MV-4-11 (cell line): ENCODE measurements around the gene PRPSAP1.

Experiments
- DNase-seq: peaks from one replicate; lab custom pipeline; 2025; lab: John Stamatoyannopoulos, UW

Gene PRPSAP1

DNA sequence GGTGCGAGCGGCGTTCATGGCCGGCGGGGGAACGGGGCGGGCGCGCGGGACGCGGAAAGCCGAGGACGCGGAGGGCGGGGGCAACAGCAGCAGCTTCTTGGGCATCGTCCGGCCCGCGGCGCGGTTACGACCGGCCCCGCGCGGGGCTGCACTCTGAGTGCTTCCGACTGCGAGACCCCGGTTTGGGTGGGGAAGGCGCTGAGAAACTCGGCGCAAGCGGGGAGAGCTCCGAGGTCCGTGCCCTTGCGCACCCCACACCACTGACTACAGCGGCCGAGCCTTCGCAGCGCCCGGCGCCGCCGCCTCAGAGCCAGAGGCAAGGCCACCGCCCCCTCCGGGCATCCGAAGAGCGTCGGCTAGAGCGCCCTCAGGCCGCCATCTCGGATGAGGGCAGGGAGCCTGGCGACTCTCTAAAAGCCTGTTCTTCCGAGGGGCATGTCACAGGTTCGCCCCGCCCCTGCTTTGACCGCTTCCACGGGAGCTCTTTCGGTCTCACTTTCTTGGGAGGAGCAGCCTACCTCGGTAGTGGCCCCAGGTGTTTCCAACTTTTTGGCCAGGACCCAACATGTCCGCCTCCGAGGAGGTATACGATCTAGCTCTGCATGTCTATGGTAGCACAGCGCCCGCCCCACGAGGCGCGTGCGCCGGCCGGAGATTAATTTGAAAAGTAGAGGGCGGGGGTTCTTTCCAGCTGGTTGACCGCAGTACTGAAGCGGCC lies at the start of gene PRPSAP1:
Gene PRPSAP1, minus strand, starts transcription at position 318 of the 718 bp plus-strand sequence. Its CDS starts 213 bp downstream, at position 105.
- DNase-seq: peak; percentile 83

DNA sequence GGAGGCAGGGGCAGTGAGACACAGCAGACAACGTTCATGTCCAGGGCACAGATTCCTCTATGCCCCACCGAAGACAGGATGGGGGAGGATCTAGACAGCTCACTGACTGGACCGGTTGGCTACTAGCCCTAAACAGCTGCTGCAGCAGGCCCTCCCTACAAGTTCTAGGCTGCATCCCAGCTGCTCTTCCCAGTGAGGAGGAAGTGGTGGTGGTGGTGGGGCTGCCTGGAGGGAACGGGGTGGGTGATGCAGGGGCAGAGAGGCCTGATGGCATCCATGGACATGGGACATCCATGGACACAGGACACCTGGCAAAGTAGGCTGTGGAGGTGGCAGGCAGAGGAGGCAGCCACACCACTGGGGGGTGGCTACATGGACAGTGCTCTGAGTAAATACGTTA lies 49.0 kb upstream of the PRPSAP1 start:
- DNase-seq: no peak

DNA sequence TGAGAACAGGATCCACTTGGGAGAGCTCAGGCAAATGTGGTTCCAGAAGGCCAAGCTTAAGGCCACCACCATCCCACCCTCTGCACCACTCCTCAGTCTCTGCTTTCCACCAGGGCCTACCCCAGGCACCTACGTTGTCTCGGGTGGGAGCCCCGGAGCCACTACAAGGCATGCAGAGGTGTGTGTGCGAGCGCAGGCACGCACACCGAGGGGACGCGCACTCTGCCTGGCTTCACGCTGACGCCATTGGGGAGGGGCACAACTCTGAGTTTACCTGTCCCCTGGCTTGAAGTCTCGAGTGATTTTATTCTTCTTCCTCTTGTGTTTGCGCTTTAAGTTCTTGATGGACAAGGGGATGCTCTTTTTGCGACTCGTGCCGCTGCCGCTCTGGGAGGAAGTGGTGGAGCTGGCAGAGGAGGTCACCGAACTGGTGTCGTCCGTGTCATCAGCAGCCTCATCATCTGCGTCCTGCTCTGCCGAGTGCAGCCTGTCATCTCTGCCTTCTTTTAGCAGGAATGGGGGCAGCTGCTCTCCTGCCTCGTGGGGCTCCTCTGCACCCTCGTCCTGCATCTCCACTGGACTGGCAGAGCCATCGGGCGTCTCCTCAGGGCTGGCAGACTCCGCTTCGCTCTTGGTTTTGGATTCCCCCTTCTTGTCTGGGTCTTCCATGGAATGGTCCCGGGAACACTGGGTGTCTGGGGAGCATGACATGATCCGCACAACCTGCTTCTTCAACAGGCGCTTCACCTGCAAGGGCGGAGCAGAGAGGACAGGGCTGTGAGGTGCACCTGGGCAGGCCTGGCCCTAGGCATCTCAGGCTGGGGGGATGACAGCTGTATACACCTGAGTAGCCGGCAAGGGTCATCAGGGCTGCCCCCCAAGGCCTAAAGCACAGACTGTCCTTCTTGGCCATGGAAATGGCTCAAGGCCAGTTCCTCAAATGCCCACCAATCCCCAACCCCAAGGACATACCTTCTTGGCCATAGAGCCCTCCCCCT lies 45.8 kb upstream of the PRPSAP1 start:
- DNase-seq: peak; percentile 13

GRCh38 chr17:76398523-76399174 lies 44.9 kb upstream of the PRPSAP1 start:
- peak; percentile 21 for DNase-seq

DNA sequence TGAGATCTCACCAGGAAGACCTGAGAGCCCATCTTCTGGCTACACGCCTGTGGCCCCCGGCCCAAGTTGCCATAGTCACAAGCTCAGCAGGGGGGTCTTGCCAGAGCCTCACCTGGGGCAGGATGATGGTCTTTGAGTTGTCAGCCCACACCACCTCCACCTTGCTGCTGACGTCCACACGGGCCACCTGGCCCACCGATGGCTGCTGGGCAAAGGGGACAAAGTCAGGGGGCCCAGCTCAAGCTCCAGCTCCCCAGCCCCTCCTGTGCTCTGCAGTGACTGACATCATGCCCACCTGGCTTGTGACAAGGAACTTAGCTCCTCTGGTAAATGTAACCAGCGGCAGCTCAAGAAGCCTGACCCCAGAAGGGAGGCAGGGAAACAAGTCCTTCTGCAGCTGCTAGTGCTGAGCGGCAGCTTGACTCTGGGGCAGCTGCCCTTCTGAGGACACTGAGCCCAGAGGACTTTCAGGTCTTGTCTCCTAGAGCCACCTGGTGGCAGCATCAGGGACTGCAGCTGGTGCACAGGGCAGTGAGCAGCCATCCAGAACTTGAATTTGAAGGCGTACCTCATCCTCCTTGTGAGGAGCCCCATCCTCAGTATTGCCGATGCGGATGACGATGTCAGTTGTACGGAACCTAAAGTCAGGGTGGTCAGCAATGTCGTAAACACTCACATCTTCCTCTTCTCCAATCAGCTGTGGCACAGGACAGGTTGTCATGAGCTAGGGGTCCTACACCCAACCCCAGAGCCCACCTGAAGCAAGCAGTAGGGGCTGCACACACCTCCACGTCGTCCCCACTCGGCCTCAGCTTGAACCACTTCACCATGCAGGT lies 44.2 kb upstream of the PRPSAP1 start:
- peak; percentile 74 for DNase-seq

GRCh38 chr17:76397184-76397583 lies 43.5 kb upstream of the PRPSAP1 start:
- DNase-seq: no peak

DNA sequence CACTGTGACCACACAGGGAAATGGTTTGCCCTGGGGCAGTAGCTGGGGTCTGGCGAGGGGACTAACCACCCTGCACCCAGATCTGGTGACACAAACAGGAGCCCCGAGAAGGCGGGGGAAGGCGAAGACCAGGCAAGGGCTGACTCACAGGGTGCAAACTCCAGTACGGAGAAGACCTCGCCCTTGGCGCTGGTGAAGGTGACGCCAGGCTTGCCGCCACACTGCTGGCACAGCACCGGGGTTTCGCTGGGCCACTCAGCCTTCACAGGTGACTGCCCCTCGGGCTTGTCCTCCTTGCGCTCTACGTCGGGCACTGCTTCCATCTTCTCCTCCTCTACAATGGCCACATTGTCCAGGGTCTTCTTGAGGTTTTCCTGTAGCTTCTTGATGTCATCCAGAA lies 42.3 kb upstream of the PRPSAP1 start:
- no peak for DNase-seq

- no peak for DNase-seq
Observed at GRCh38 chr17:76394166-76394565, 40.5 kb upstream of the PRPSAP1 start.

DNA sequence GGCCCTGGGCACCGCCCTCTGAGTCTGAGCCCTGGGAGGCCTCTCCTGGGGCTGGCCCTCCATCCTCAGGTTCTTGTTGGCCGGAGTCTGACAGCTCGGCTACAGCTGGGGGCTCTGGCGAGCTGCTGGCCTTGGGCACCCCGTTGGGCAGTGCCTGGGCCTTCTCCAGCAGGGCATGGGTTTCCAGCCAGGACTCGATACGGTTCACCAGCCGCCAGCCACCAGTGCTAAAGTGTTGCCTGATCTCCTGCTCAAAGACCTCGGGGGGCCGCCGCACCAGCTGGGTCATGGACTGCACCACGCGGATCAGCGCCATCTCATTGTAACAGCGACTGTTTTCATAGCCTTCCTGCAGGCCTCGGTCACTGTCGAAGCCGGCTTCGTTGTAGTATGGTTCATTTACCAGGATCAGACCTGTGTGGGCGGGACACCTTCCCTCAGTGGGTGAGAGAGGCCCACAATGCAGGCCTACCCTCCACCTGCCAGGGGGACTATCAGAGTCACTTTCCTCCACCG lies 37.5 kb upstream of the PRPSAP1 start:
- DNase-seq: no peak

- no peak for DNase-seq
Observed at GRCh38 chr17:76390003-76390421, 36.3 kb upstream of the PRPSAP1 start.

DNA sequence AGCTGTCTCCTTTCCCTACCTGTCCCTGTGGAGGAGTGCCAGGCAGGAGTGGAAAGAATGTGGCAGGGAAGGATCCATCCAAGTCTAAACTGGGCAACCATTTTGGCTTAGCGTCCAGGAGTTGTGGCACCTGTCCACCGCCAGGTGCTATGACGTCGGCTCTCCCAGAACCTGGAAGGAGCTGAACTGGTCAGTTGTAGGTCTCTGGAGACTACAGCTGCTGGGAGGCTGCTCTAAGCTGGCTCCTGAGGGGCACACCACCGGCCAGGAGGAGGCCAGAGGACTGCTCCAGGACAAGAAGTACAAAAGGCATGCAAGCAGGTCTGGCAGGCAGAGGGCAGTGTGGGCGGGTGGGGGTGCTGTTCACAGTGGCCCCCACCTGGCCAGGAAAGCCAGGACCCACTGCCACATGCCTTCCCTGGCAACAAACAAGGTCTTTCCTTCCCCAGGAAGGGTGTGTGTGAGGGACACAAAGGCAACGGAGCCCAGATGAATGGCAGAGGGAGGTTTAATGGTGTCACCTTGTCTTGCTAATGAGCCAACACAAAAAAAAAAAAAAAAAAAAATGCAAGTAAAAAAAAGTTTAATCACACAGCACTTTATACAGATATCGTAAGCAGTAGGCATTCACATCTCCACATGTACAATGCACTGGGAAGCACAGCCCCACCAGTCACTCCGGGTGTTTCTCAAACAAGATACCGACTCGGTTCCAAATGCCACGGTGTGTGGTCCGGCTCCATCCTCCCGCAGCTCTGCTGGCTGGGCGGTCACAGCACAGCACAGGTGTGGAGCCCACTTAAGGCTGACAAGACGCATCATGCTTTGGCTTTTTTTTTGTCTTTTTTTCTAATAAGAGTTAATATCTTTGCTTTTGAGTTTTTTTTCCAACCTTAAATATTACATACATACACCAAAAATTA lies 35.5 kb upstream of the PRPSAP1 start:
- DNase-seq: no peak

GRCh38 chr17:76386966-76387765 lies 33.5 kb upstream of the PRPSAP1 start:
- DNase-seq: no peak

GRCh38 chr17:76385892-76386786 lies 32.4 kb upstream of the PRPSAP1 start:
- DNase-seq: peak; percentile 74

DNA sequence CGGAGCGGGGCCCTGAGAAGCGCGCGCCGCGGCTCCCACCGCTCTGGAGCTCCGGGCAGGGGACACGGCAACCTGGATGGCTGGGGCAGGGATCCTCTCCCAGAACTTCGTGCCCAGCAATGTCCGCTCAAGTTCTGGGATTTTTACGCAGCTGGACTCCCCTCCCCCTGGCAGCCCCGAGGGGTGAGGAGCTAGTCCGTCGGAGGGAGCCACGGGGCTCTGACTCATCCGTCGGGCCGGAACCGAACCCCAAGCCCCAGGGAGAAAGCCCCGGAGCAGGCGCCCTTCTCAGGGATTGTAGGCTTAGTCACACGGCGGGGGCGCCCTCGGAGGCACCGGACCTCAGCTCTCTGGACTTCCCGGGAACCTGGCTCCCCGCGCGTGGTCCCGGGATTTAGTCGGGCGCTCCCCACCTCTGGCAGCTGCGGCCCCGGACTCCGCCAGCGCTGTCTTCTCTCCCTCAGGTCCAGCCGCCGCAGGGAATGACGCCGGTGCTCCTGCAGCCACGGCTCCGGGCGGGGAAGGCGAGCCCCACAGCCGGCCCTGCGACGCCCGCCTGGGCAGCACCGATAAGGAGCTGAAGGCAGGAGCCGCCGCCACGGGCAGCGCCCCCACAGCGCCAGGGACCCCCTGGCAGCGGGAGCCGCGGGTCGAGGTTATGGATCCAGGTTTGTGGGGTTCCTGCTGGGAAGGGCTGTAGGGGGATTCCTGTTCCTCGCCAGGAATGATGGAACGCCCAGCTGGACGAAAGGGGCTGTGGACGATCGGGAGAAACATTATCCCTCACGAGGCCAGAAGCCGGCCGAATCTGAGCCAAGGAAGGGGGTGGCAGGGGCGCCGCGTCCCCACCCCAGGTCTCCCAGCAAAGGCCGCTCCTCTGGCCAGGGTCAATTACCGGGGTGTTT lies 31.5 kb upstream of the PRPSAP1 start:
- no peak for DNase-seq

GRCh38 chr17:76384222-76384986 lies 30.7 kb upstream of the PRPSAP1 start, which contains the start of gene SPHK1:
SPHK1 (plus strand) TSS chr17:76384609; CDS start chr17:76385645, 1,036 bp downstream.
- peak; percentile 62 for DNase-seq

DNA sequence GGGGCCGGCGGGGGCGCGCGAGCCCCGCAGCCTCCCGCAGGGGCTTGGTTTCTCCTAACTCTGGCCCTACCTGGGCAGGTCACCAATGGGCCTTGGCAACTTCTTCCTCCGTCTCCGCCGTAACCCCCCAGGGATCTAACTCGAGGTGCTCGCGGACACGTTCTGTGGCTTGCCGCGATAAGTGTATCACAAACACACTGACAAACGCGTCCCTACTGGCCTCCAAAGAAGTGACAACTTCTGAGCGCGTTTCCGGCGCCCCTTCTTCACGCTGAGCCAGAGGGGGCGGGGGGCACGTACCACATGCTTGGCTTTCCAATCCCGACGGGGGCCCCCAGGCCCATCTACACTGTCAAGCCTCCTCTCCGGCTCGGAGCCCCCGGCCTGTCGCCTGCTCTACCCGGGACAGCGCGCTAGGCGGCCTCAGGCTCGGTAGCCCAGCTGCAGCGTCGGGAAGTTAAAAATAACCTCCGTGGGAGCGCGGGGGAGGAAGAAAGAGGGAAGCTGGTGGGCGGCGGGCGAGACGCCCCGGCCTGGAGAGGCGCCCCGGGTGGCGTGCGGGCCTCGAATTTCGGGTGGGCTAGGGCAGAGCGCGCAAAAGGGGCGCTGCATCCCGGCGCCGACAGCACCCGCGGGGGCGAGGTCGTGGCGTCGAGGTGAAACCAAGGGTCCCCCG lies 30.0 kb upstream of the PRPSAP1 start:
- peak; percentile 61 for DNase-seq
